CD4-positive, alpha-beta T cell treated with Interferon gamma for 1 hour (primary cell): ENCODE measurements around the gene CACNA1C.

ENCODE experiments used
- DNase-seq: peaks from one replicate; pipeline ENCODE4 v3.0.0-alpha.2; 2020

Gene CACNA1C

GRCh38 chr12:2403221-2403976 is 350.6 kb downstream of the CACNA1C start:
- no peak for DNase-seq

- no peak for DNase-seq
Measured at GRCh38 chr12:2405039-2405438, 352.3 kb downstream of the CACNA1C start.

- DNase-seq: no peak
Measured at GRCh38 chr12:2406903-2407302, 354.1 kb downstream of the CACNA1C start.

GRCh38 chr12:2408262-2408661 is 355.5 kb downstream of the CACNA1C start:
- DNase-seq: no peak

- no peak for DNase-seq
Measured at GRCh38 chr12:2409656-2410265, 357.0 kb downstream of the CACNA1C start.

- DNase-seq: no peak
Measured at GRCh38 chr12:2410496-2410895, 357.7 kb downstream of the CACNA1C start.

- no peak for DNase-seq
Measured at GRCh38 chr12:2411011-2411410, 358.2 kb downstream of the CACNA1C start.

GRCh38 chr12:2411616-2412304 is 359.0 kb downstream of the CACNA1C start:
- DNase-seq: no peak

- DNase-seq: no peak
Measured at GRCh38 chr12:2412305-2412643, 359.5 kb downstream of the CACNA1C start.

GRCh38 chr12:2413301-2413700 is 360.5 kb downstream of the CACNA1C start:
- no peak for DNase-seq

- DNase-seq: no peak
Measured at GRCh38 chr12:2413999-2414792, 361.4 kb downstream of the CACNA1C start.

GRCh38 chr12:2414810-2415567 is 362.2 kb downstream of the CACNA1C start:
- DNase-seq: no peak

- no peak for DNase-seq
Measured at GRCh38 chr12:2415568-2415944, 362.8 kb downstream of the CACNA1C start.

- DNase-seq: no peak
Measured at GRCh38 chr12:2416158-2416557, 363.4 kb downstream of the CACNA1C start.

- no peak for DNase-seq
Measured at GRCh38 chr12:2417481-2418160, 364.8 kb downstream of the CACNA1C start.

- DNase-seq: no peak
Measured at GRCh38 chr12:2418579-2418978, 365.8 kb downstream of the CACNA1C start.

- DNase-seq: no peak
Measured at GRCh38 chr12:2422591-2422990, 369.8 kb downstream of the CACNA1C start.

- DNase-seq: no peak
Measured at GRCh38 chr12:2429032-2429431, 376.2 kb downstream of the CACNA1C start.

GRCh38 chr12:2431810-2432209 is 379.0 kb downstream of the CACNA1C start:
- DNase-seq: no peak

GRCh38 chr12:2432856-2433255 is 380.1 kb downstream of the CACNA1C start:
- DNase-seq: no peak

GRCh38 chr12:2435511-2435910 is 382.7 kb downstream of the CACNA1C start:
- no peak for DNase-seq
